PC-3 (cell line): ENCODE data around the gene NHS. TPM values are rescaled to one million over a fixed set of nuclear protein-coding genes. Genes with fewer than 3 reads are reported as not detected.

ENCODE experiments used
- ATAC-seq: fragments of 200-7000 bp; cut with Tn5 transposase; 2 replicates; pipeline ENCODE4 v1.9.1; 2020; ENCODE audit warnings: mild to moderate bottlenecking, moderate library complexity
- BruUV-seq: library from RNA; stranded (reverse); fragments of 400-500 nt; replicated peaks from 2 replicates; lab custom pipeline; 2021; lab: Mats Ljungman, UMichigan
- CTCF ChIA-PET: fragments of 300-600 bp; sonication (Branson Sonifier 250); formaldehyde crosslinking; loops from one replicate; lab custom pipeline; 2022; ENCODE audit warnings: antibody characterized with exemption; lab: Charles Lee
- POLR2A ChIA-PET: fragments of 300-600 bp; sonication (Branson Sonifier 250); formaldehyde crosslinking; loops from one replicate; lab custom pipeline; 2022; ENCODE audit warnings: antibody characterized with exemption; ENCODE audit not compliant: unreplicated experiment; lab: Charles Lee
- DNase-seq: peaks from one replicate; pipeline ENCODE4 v3.0.0-alpha.2; 2015
- H2AFZ ChIP-seq: fragments of 300-600 bp; sonication (generic); 2 replicates; pipeline ENCODE4 v1.6.0; 2016; ENCODE audit warnings: antibody characterized with exemption, low read length
- H3F3A ChIP-seq: fragments of 300-600 bp; sonication (generic); one replicate; pipeline ENCODE4 v1.6.0; 2017; ENCODE audit warnings: antibody characterized with exemption, low read length, control low read depth, mild to moderate bottlenecking; ENCODE audit not compliant: unreplicated experiment
- H3K27ac ChIP-seq: fragments of 300-600 bp; sonication (generic); 2 replicates; pipeline ENCODE4 v1.5.1; 2016; ENCODE audit warnings: mild to moderate bottlenecking, low read length
- H3K27me3 ChIP-seq: fragments of 300-600 bp; sonication (generic); 2 replicates; pipeline ENCODE4 v1.6.1; 2016; ENCODE audit warnings: low read length, mixed read lengths
- H3K36me3 ChIP-seq: fragments of 300-600 bp; sonication (generic); 2 replicates; pipeline ENCODE4 v1.6.1; 2016; ENCODE audit warnings: low read depth, mixed run types, low read length, mixed read lengths
- H3K4me1 ChIP-seq: fragments of 300-600 bp; sonication (generic); 2 replicates; pipeline ENCODE4 v1.5.1; 2016; ENCODE audit warnings: low read length; ENCODE audit not compliant: insufficient read depth
- H3K4me2 ChIP-seq: fragments of 300-600 bp; sonication (generic); 2 replicates; pipeline ENCODE4 v1.6.0; 2016; ENCODE audit warnings: low read length
- H3K4me3 ChIP-seq: fragments of 300-600 bp; sonication (generic); 2 replicates; pipeline ENCODE4 v1.5.1; 2016; ENCODE audit warnings: mild to moderate bottlenecking, low read length, mixed read lengths
- H3K79me2 ChIP-seq: fragments of 300-600 bp; sonication (generic); 2 replicates; pipeline ENCODE4 v1.6.1; 2017; ENCODE audit warnings: low read length, mixed read lengths
- H3K9ac ChIP-seq: fragments of 300-600 bp; sonication (generic); 2 replicates; pipeline ENCODE4 v1.6.0; 2016; ENCODE audit warnings: mild to moderate bottlenecking, low read length
- H3K9me2 ChIP-seq: fragments of 300-600 bp; sonication (generic); replicated peaks from 2 replicates; pipeline ENCODE4 v1.6.1; 2016; ENCODE audit warnings: mixed run types, low read length, mixed read lengths
- H3K9me3 ChIP-seq: fragments of 300-600 bp; sonication (generic); 2 replicates; pipeline ENCODE4 v1.6.1; 2016; ENCODE audit warnings: low read length, mixed read lengths
- H4K20me1 ChIP-seq: fragments of 300-600 bp; sonication (generic); 2 replicates; pipeline ENCODE4 v1.6.1; 2016; ENCODE audit warnings: low read length, mixed read lengths
- EZH2 ChIP-seq: fragments of 300-600 bp; sonication (generic); IDR thresholded peaks from one replicate; pipeline ENCODE4 v1.6.1; 2017; ENCODE audit warnings: antibody characterized with exemption, mild to moderate bottlenecking, low read length; ENCODE audit not compliant: unreplicated experiment
- EZH2phosphoT487 ChIP-seq: fragments of 300-600 bp; sonication (generic); IDR thresholded peaks from 2 replicates; pipeline ENCODE4 v1.6.1; 2018; ENCODE audit warnings: mild to moderate bottlenecking, antibody characterized with exemption, low read length, borderline replicate concordance
- intact Hi-C: fragments of 100-400 bp; cut with micrococcal nuclease; formaldehyde crosslinking; loops from 2 replicates; pipeline ENCODE4 v1.9.0; 2023
- total RNA-seq: library from RNA; depleted of rRNA; stranded (reverse); fragments of >200 nt; gene quantifications from 2 replicates; pipeline ENCODE4 v1.2.3, GENCODE V29; 2014
- TF ChIP-seq, protein P1 (sequence below): fragments of 300-600 bp; sonication (generic); conservative IDR thresholded peaks from 2 replicates; pipeline ENCODE4 v1.5.1; 2017; ENCODE audit warnings: antibody characterized with exemption, low read depth, mild to moderate bottlenecking, low read length

Gene NHS
- total RNA-seq, 1 experiment from 2014 or later: 4.9 TPM

DNA sequence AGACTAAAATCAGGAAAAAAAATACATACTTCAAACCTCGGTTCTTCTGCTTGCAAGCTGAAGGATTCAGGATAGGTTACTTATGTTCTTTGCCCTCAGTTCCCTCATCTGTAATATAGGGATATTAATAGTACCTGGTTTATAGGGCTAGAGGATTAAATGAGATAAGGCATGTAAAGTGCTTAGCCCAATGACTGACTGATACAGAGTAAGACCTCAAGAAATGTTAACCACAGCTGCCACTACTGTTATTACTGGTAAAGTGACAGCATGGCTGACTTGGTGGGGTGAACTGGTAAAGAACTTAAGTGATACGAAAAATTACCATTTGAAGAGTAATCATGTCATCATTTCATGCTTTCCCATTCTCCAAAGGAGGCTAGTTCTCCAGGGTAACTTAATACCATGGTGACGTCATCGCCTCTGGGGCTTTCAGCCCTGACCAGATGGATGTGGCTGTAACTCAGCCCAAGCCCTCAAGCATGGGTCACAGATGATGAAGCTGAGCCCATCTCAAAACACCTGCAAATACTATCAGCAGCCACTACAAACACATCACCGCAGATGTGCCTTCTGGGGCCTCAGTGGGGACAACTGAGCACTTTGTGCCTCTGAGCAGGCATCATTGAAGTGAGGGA, 317.8 kb downstream of the NHS start:
- Histone ChIP-seq H3K9me3 (no peaks in the 10 kb centered on the region), H3K27ac (no peak overlapping the region), H3K27me3 (no peaks in the 10 kb centered on the region), H2AFZ (no peak overlapping the region), H3K4me2 (no peak overlapping the region), H3K36me3 (no peaks in the 10 kb centered on the region), H3K4me1 (peaks cover 19% of the 10 kb centered on the region), H4K20me1 (no peaks in the 10 kb centered on the region), H3K4me3 (no peak overlapping the region), H3K79me2 (no peaks in the 10 kb centered on the region), H3K9me2 (no peaks in the 10 kb centered on the region), H3F3A (no peaks in the 10 kb centered on the region), H3K9ac (no peak overlapping the region)
- ChIA-PET POLR2A (no interaction called here), CTCF (no interaction called here)
- DNase-seq: peak; percentile 63
- ATAC-seq: no peak
- no TSS peak for BruUV-seq
- TF ChIP-seq, protein P1, sequence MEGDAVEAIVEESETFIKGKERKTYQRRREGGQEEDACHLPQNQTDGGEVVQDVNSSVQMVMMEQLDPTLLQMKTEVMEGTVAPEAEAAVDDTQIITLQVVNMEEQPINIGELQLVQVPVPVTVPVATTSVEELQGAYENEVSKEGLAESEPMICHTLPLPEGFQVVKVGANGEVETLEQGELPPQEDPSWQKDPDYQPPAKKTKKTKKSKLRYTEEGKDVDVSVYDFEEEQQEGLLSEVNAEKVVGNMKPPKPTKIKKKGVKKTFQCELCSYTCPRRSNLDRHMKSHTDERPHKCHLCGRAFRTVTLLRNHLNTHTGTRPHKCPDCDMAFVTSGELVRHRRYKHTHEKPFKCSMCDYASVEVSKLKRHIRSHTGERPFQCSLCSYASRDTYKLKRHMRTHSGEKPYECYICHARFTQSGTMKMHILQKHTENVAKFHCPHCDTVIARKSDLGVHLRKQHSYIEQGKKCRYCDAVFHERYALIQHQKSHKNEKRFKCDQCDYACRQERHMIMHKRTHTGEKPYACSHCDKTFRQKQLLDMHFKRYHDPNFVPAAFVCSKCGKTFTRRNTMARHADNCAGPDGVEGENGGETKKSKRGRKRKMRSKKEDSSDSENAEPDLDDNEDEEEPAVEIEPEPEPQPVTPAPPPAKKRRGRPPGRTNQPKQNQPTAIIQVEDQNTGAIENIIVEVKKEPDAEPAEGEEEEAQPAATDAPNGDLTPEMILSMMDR: no peak
- TF ChIP-seq EZH2: no peak
- no peak for TF ChIP-seq EZH2phosphoT487
- intact Hi-C loops: no loop called here

DNA sequence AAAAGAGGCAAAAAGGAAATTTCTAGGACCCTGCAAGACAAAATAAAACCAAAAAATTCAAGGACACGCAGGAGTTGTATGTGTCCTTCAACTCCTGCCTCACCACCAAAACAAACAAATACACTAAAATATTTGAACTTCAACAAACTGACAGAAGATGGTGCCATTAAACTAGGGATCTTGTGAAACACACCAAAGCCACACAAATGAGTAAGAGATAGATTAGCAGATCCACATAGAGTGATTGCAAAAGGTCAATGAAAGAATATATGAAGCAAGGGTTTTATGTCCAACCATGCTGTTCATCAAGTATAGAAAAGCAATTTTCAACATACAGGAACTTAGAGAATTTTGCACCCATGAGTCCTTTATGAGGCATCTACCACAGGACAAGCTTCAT, 322.2 kb downstream of the NHS start:
- Histone ChIP-seq H3K27me3 (no peaks in the 10 kb centered on the region), H3F3A (no peaks in the 10 kb centered on the region), H3K9me2 (no peaks in the 10 kb centered on the region), H3K4me2 (no peak overlapping the region), H3K79me2 (no peaks in the 10 kb centered on the region), H3K4me1 (peaks cover 29% of the 10 kb centered on the region), H3K27ac (no peak overlapping the region), H4K20me1 (no peaks in the 10 kb centered on the region), H3K9ac (no peak overlapping the region), H2AFZ (no peak overlapping the region), H3K9me3 (no peaks in the 10 kb centered on the region), H3K4me3 (no peak overlapping the region), H3K36me3 (no peaks in the 10 kb centered on the region)
- no peak for TF ChIP-seq EZH2phosphoT487
- no peak for TF ChIP-seq EZH2
- TF ChIP-seq, protein P1: peak; percentile 53
- DNase-seq: peak; percentile 44
- ChIA-PET CTCF (no interaction called here), POLR2A (no interaction called here)
- intact Hi-C loops: loop anchor here (5.0 kb wide), 1 partner anchor 180 kb away; no protein-coding TSS in a partner anchor
- ATAC-seq: peak; percentile 42
- BruUV-seq: no TSS peak

DNA sequence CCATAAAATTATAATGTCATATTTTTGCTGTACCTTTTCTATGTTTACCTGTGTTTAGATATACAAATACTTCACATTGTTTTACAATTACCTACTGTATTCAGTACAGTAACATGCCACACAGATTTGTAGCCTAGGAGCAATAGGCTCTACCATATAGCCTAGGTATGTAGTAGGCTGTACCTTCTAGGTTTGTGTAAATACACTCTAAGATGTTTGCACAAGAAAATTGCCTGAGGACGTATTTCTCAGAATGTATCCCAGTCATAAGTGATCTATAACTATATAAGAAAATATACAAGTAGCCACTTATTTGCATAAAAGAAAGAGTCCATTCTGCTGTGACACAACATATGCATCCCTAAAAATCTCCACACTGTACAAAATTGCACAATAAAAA, 326.0 kb downstream of the NHS start:
- H3K27me3 ChIP-seq: no peaks in the 10 kb centered on the region
- H4K20me1 ChIP-seq: no peaks in the 10 kb centered on the region
- intact Hi-C loops: loop anchor here (5.0 kb wide), 1 partner anchor 36 kb away; the partner anchor contains the start of gene SCML1
- no peaks in the 10 kb centered on the region for H3K9me2 ChIP-seq
- H3K9me3 ChIP-seq: no peaks in the 10 kb centered on the region
- H3K4me1 ChIP-seq: peaks cover 35% of the 10 kb centered on the region
- BruUV-seq: no TSS peak
- H2AFZ ChIP-seq: no peak overlapping the region
- CTCF ChIA-PET: no interaction called here
- TF ChIP-seq EZH2phosphoT487: no peak
- TF ChIP-seq EZH2: no peak
- TF ChIP-seq, protein P1: no peak
- no peaks in the 10 kb centered on the region for H3F3A ChIP-seq
- no peaks in the 10 kb centered on the region for H3K79me2 ChIP-seq
- no peak overlapping the region for H3K4me3 ChIP-seq
- H3K9ac ChIP-seq: no peak overlapping the region
- H3K4me2 ChIP-seq: peak overlapping the region; percentile 44; the same call in 1 of the 2 replicates
- no peaks in the 10 kb centered on the region for H3K36me3 ChIP-seq
- POLR2A ChIA-PET: no interaction called here
- peak; percentile 36 for ATAC-seq
- H3K27ac ChIP-seq: 0 out of 2 replicates have a peak overlapping the region, but pooled peaks have one; percentile 20
- DNase-seq: peak; percentile 72
